HG02588 (cell line): Measurements from ENCODE around the gene OR6B2.

Source experiments
- ATAC-seq: cut with Tn5 transposase; IDR thresholded peaks from one replicate; pipeline ENCODE4 v1.9.1; 2021; ENCODE audit warnings: mild to moderate bottlenecking, moderate library complexity; ENCODE audit not compliant: unreplicated experiment

The OR6B2 gene

GRCh38 chr2:240042740-240043139 lies 12.5 kb upstream of the OR6B2 start:
- no peak for ATAC-seq

DNA sequence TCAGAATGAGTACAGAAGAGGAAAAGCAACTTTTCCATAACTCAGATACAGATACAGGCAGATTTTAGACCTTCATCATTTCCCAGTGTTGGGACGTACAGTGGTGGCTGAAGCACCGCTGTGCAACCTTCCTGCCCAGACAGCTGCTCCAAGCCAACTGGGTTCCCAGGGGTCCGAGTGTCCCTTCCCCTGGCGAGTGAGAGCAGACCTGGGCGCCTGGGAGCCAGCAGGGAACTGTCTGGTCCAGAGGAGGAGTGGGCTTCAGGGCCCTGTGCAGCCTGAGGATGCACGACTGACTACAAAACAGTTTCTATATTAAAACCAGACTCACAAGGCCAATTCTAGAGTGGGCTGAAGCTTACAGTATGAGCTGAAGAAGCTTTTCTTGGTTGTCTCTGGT lies 11.1 kb upstream of the OR6B2 start:
- no peak for ATAC-seq

- no peak for ATAC-seq
Measured at GRCh38 chr2:240037358-240037757, 7.1 kb upstream of the OR6B2 start.

DNA sequence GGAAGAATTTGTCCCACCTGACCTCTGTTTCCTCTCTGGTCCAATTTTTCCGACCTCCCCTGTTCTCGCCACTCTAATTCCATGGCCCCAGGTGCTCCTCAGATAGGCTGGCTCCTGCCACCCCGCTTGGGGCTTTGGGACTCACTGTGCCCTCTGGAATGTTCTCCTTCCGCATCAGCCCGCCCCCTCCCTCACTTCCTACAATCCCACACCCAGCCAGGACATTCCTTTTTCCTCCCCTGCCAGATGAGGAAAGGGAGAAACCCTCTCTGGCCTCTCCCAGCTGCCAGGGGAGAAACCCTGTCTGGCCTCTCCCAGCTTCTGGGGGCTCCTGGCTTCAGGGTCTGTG lies 3.1 kb upstream of the OR6B2 start:
- no peak for ATAC-seq

- no peak for ATAC-seq
Measured at GRCh38 chr2:240032406-240033329, 2.4 kb upstream of the OR6B2 start.

DNA sequence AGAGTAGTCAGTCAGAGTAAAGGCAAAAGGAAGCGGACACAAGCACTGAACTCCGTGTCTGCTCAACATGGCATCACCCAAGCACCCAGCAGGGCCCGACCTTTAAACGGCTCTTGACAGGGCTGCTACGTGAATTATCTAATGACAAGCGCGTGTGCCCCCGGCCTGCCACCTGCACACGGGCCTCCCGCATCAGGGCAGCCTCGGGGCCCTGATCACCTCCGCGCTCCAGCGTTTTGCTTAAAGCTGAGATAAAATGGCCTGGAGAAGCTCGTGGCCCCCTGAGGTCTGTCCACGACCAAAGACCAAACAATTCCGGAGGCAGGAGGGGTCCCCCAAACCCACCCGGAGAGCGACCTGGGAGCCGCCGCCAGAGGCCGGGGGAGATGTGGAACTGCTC lies 5.5 kb downstream of the OR6B2 start:
- peak; percentile 15 for ATAC-seq

DNA sequence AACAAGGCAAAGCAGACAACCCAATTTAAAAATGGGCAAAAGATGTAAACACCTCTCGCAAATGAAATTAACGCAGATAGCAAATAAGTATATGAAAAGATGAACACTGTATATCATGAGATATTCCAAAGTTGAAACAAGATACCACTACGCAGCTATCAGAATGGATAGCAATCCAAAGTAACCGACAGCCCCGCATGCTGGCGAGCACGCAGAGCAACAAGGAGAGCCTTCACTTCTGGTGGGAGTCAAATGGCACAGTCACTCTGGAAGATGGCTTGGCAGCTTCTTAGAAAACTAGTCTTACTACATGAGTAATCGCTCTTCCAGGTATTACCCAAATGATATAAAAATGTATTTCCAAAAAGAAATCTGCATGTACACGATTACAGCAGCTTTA lies 6.4 kb downstream of the OR6B2 start:
- ATAC-seq: no peak

GRCh38 chr2:240021488-240022104 lies 8.6 kb downstream of the OR6B2 start:
- no peak for ATAC-seq

GRCh38 chr2:240018071-240018750 lies 12.0 kb downstream of the OR6B2 start:
- ATAC-seq: no peak

- no peak for ATAC-seq
Measured at GRCh38 chr2:240014327-240014726, 15.9 kb downstream of the OR6B2 start.

DNA sequence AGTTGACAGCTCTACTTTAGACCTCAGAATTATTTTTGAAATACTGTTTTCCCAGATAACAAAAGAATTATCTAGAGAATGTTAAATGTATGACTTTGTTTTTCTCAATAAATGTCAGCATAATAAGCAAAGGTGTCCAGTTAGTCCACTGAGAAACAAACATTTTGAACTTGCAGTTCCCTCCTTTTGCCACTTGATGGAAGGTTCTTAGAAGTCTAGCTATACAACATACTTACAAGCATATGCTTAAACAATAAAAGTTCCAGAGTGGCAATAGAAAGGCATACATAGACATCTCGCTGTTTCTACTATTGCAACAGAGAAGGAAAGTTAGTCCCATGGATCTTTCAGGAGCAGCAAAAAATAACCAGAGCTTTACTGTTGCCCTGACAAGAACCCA lies 16.9 kb downstream of the OR6B2 start:
- no peak for ATAC-seq

- no peak for ATAC-seq
Measured at GRCh38 chr2:240002983-240003382, 27.2 kb downstream of the OR6B2 start.

DNA sequence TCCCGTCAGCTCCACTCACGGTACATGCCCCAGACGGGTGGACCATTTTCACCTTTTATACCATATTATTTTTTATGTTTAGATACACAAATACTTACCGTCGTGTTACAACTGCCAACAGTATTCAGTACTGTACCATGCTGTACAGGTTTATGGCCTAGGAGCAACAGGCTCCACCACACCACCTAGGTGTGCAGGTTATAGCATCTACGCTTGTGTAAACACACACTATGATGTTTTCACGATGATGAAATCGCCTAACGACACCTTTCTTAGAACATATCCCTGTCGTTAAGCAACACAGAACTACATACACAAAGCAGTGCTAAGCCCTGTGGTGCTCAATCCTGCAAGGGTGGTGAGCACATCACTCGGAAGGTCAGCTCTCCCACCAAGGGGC lies 29.6 kb downstream of the OR6B2 start:
- ATAC-seq: no peak

DNA sequence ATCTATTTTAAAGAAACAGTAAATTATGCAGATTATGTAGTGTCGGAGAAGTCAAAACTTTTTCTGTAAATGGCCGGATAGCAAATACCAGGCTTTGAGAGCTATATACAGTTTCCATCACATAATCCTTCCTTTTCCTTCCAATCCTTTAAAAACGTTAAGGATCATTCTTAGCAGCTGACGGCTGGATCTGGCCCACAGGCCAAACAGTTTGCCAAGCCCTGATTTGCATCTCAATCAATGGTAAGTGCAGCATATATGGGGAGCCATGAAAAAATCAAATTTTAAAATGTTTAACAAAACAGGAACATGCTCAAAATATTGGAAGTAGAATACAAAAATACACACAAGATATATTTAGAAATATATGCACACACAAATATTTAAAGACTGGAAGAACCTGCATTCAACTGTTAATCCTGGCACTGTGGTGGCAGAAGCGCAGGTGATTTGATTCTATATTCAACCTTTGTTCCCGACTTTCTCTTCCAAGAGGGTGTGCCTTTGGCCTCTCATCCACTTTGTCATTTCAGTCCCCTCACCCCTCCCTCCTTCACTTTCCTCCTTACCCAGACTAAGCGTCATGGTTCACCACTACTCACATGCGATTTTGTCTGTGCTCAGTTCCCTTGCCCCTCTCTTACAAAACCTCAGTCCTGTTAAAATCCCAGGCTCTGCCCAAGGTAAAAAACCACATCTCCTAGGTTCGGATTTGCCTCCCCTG lies 32.4 kb downstream of the OR6B2 start:
- ATAC-seq: no peak

DNA sequence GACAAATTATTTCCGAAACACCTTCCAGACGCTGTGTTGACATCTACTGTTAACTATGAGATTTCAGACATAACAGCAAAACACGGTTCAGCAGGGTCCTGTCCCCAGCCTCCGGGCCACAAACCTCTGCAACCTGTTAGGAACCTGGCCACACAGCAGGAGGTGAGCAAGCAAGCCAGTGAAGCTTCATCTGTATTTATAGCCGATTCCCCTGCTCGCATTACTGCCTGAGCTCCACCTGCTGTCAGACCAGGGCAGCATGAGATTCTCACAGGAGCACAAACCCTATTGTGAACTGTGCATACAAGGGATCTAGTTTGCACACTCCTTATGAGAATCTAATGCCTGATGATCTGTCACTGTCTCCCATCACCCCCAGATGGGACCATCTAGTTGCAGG lies 36.1 kb downstream of the OR6B2 start:
- ATAC-seq: no peak

- no peak for ATAC-seq
Measured at GRCh38 chr2:239993291-239993690, 36.9 kb downstream of the OR6B2 start.

DNA sequence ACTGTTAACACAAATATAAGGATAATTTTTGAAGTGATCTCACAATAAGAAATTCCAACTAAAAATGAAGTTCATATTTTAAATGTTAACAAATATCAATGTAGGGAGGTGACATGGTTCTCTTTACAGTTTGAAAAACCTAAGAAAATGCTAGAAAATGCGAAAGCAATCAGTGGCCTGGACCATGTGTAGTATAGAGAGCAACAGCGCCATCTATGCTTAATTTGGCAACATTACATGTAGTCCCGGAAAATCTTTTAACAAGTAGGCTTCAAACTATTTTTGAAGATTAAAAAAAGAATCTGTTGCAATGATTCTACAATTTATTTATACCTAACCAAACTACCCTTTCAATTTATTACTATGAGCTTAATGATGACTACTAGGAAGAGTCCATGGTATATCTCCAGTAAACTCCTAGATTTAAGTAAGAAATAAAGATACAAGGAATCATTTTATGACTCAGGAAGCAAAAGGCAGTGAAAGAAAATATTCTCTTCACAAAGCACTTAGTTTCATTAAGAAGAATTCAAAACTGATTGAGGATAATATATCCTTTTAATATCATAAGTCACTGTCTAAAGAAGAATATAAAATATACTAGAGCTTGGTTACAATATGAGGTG lies 38.4 kb downstream of the OR6B2 start:
- no peak for ATAC-seq

DNA sequence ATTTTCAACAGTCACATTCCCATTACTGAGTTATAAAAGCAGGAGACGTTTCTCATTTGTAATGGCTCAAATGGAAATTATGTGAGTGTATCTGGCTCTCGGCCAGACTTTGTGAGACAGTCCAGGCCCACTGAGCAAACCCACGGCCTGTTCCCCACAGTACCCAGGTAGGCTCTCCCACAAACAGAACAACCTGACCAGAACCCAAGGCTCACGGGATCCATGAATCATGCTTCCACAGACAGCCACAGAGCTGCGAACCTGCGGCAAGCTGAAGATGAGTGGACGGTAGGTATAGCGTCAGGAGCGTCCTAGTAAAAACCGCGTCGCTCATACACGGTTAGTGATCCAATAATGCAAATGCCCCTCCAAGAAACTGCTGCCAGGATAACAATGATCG lies 39.3 kb downstream of the OR6B2 start:
- ATAC-seq: no peak

DNA sequence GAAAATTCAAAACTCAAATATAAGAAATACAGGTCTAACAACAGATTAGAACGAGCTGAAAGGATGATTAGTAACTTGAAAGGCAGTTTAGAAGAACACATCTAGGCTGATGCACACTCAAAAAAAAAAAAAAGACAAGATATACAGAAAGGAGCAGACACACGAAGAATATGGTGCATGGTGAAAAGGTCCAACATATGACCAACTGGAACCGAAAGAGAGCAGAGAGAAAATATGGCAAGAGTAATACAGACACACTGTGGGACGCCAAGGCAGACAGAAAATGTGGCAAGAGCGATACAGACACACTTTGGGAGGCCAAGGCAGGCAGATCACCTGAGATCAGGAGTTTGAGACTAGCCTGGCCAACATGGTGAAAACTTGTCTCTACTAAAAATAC lies 44.9 kb downstream of the OR6B2 start:
- no peak for ATAC-seq

GRCh38 chr2:239984421-239985194 lies 45.6 kb downstream of the OR6B2 start:
- no peak for ATAC-seq
